Esophagus squamous epithelium (tissue), 5 donors: Measurements from ENCODE around the gene HK3. TPM values are rescaled to one million over a fixed set of nuclear protein-coding genes. Genes with fewer than 3 reads are reported as not detected.

Source experiments
- DNase-seq: peaks from one replicate; lab custom pipeline; 2025; lab: John Stamatoyannopoulos, UW
- H3K27ac ChIP-seq, 4 donors: fragments of 200-600 bp; sonication (generic); one replicate each; pipeline ENCODE4 v1.5.1; 2016 to 2019; ENCODE audit warnings: mild to moderate bottlenecking in 1 of 4
- H3K27me3 ChIP-seq, 4 donors: fragments of 200-600 bp; sonication (generic); 1 replicate in 3 of 4; 2 replicates in 1 of 4; pipeline versions ENCODE4 v1.5.1 to v1.6.0; 2017 to 2021; ENCODE audit warnings: antibody characterized with exemption in 1 of 4
- H3K36me3 ChIP-seq, 3 donors: fragments of 200-600 bp; sonication (generic); one replicate each; pipeline ENCODE4 v1.5.1; 2016 to 2019
- H3K4me1 ChIP-seq, 3 donors: fragments of 200-600 bp; sonication (generic); one replicate each; pipeline ENCODE4 v1.5.1; 2017 to 2019
- H3K4me3 ChIP-seq, 4 donors: fragments of 200-600 bp; sonication (generic); 1 replicate in 3 of 4; 2 replicates in 1 of 4; pipeline ENCODE4 v1.5.1; 2016 to 2019; ENCODE audit warnings: mild to moderate bottlenecking in 2 of 4, moderate library complexity in 1 of 4
- H3K9me3 ChIP-seq, 3 donors: fragments of 200-600 bp; sonication (generic); one replicate each; pipeline ENCODE4 v1.5.1; 2016 to 2019
- POLR2A ChIP-seq, 4 donors: fragments of 450-650 bp; IDR thresholded peaks; one replicate each; pipeline ENCODE4 v1.6.1; 2017; ENCODE audit warnings: antibody characterized with exemption in 4 of 4, mild to moderate bottlenecking in 4 of 4, moderate library complexity in 3 of 4
- WGBS, 2 donors: methylation state at CpG; one replicate each; pipeline ENCODE4 v1.1.5; 2018; 5-methylcytosine and 5-hydroxymethylcytosine counted together
- intact Hi-C: fragments of 100-400 bp; cut with DNase I; formaldehyde crosslinking; loops from one replicate; pipeline ENCODE4 v1.15.0; 2022
- total RNA-seq, 4 donors: library from RNA; depleted of rRNA; stranded (reverse); fragments of >200 nt; gene quantifications; one replicate each; pipeline ENCODE4 v1.1.0, GENCODE V29; 2016
- TF ChIP-seq, protein P1 (sequence below), 6 experiments: fragments of 450-650 bp in 4 of 6; fragments of 200-600 bp in 2 of 6; sonication (generic) in 2 of 6; IDR thresholded peaks; one replicate each; pipeline ENCODE4 v1.5.1; 2016 to 2019; ENCODE audit warnings: antibody characterized with exemption in 6 of 6, mild to moderate bottlenecking in 4 of 6, moderate library complexity in 4 of 6
- donor health status: DM: yes; HTN: yes; CAD: no.

Gene HK3
- total RNA-seq, 4 donors from 2014 or later, result 1.3 to 5.7 (median 2.1) TPM; not detected in 1

DNA sequence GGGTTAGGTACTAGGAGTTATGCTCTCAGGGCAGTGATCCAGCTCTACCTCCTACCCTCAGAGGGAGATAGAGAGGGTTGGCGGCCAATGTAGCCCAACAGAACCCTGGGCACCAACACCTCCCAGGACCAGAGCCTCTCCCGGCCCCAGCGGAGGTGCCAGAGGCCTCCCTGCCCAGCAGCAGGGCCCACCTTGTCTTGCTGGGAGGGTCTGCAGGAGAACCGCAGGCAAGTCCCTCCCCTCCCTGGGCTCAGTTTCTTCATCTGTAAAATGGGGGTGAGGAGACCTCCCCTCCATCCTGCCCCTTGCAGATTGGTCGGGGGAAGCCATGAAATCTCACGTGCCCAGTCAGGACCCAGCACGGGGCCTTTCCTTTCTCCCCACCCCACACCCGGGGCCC lies 34.4 kb downstream of the HK3 start:
- intact Hi-C loops, result no loop called here
- Histone ChIP-seq H3K4me3 (no peak overlapping the region), H3K27ac (no peak overlapping the region), H3K4me1 (no peaks in the 10 kb centered on the region), H3K36me3 (no peaks in the 10 kb centered on the region), H3K27me3 (peaks cover 0 to 99% (median 2%) of the 10 kb centered on the region in 4 donors), H3K9me3 (no peaks in the 10 kb centered on the region)
- no peak for TF ChIP-seq POLR2A (IDR thresholded peaks at IDR 0.05)
- TF ChIP-seq, protein P1, sequence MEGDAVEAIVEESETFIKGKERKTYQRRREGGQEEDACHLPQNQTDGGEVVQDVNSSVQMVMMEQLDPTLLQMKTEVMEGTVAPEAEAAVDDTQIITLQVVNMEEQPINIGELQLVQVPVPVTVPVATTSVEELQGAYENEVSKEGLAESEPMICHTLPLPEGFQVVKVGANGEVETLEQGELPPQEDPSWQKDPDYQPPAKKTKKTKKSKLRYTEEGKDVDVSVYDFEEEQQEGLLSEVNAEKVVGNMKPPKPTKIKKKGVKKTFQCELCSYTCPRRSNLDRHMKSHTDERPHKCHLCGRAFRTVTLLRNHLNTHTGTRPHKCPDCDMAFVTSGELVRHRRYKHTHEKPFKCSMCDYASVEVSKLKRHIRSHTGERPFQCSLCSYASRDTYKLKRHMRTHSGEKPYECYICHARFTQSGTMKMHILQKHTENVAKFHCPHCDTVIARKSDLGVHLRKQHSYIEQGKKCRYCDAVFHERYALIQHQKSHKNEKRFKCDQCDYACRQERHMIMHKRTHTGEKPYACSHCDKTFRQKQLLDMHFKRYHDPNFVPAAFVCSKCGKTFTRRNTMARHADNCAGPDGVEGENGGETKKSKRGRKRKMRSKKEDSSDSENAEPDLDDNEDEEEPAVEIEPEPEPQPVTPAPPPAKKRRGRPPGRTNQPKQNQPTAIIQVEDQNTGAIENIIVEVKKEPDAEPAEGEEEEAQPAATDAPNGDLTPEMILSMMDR (IDR thresholded peaks at IDR 0.05), result no peak
- no peak for DNase-seq
- WGBS, 2 donors, result 83% methylated on average over 1 of the region's 8 CpGs; no CpG with 5 or more reads in 1 of the 2 donors

DNA sequence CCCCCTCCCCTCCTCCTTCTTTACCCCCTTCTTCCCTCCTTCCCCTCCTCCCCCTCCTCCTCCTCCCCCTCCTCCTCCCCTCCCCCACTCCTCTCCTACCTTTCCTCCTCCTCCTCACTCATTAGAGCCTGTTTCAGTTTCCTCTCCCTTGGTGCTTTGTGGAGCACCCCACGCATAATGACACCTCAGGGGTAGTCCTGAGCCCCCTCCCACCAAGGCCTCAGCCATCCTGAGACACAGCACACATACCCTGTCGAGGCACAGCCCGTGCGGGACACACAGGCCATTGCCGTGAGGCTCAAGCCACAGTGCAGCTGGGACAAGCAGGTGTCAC lies 35.4 kb downstream of the HK3 start:
- 60% methylated on average over 3 of the region's 5 CpGs; no CpG with 5 or more reads in 1 of the 2 donors for WGBS, 2 donors
- no peaks in the 10 kb centered on the region for H3K4me1 ChIP-seq
- TF ChIP-seq, protein P1 (IDR thresholded peaks at IDR 0.05), result no peak
- DNase-seq, result no peak
- intact Hi-C loops, result no loop called here
- no peak overlapping the region for H3K4me3 ChIP-seq
- peaks cover 0 to 92% (median 2%) of the 10 kb centered on the region in 4 donors for H3K27me3 ChIP-seq
- no peaks in the 10 kb centered on the region for H3K9me3 ChIP-seq
- H3K36me3 ChIP-seq, result no peaks in the 10 kb centered on the region
- H3K27ac ChIP-seq, result no peak overlapping the region

DNA sequence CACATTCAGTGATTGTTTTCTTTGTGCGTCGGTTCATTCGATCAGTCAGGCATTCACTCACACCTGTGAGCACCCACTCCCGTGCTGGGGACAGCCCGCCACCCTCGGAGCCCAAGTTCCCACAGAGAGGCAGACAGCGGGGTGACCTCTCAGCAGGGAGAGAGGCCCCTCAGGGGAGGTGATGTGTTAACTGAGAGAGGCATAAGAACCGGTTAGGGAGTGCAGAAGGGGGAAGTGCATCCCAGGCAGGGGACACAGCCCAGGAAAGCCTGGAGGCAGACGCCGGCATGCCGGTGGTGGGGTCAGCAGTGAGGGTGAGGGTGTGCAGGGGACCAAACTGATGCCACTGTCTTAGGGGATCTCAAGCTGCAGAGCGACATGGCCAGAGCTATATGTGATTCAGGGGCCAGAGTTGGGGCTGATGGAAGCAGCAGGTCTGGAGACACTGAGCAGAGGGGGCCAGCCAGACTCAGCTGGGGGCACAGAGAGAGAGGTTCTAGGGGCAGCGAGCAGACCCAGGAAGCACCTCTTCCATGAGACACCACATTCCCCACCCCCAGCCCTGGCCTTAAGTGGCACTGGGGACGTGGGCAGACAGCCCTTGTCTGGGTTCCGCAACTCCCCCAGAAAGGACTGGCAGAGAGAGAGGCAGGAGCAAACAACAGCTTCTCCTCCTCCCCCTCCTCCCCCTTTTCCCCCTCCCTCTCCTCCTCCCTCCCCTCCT lies 35.9 kb downstream of the HK3 start:
- 7 to 18% methylated on average over 9 to 12 of the region's 15 CpGs for WGBS, 2 donors
- Histone ChIP-seq H3K27ac (no peak overlapping the region), H3K4me1 (no peaks in the 10 kb centered on the region), H3K36me3 (no peaks in the 10 kb centered on the region), H3K27me3 (peaks cover 0 to 91% (median 2%) of the 10 kb centered on the region in 4 donors), H3K4me3 (no peak overlapping the region), H3K9me3 (no peaks in the 10 kb centered on the region)
- no peak for DNase-seq
- TF ChIP-seq POLR2A (IDR thresholded peaks at IDR 0.05), result no peak
- TF ChIP-seq, protein P1 (IDR thresholded peaks at IDR 0.05), result no peak
- intact Hi-C loops, result no loop called here

DNA sequence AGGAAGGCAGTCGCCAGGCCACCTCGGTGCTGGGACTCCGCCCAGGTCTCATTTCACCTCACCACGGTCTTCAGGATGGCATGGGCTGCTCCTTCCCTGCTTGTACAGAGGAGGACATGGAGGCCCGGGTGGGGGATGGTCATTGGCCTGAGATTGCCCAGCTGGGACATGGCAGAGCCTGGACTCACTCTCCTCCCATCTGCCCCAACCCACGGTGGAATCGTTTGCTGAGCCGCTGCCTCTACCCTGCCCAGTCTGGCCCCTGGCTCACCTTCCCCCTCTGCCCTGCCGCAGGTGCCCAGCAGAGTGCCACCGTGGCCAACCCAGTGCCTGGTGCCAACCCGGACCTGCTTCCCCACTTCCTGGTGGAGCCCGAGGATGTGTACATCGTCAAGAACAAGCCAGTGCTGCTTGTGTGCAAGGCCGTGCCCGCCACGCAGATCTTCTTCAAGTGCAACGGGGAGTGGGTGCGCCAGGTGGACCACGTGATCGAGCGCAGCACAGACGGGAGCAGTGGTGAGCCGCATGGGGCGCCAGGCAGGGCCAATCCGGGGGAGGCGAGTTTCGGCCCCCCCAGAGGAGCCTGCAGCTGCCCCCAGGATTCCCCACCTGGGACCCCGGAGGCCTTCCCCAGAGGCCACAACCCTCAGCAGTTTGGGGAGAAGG lies 36.7 kb downstream of the HK3 start:
- H3K4me1 ChIP-seq, result no peaks in the 10 kb centered on the region
- DNase-seq, result no peak
- H3K4me3 ChIP-seq, result no peak overlapping the region
- TF ChIP-seq, protein P1 (IDR thresholded peaks at IDR 0.05), result no peak
- TF ChIP-seq POLR2A (IDR thresholded peaks at IDR 0.05), result no peak
- no peaks in the 10 kb centered on the region for H3K36me3 ChIP-seq
- intact Hi-C loops, result no loop called here
- H3K27ac ChIP-seq, result no peak overlapping the region
- WGBS, 2 donors, result 39% methylated on average over 3 of the region's 28 CpGs; no CpG with 5 or more reads in 1 of the 2 donors
- no peaks in the 10 kb centered on the region for H3K9me3 ChIP-seq
- H3K27me3 ChIP-seq, result peaks cover 0 to 91% (median 2%) of the 10 kb centered on the region in 4 donors

DNA sequence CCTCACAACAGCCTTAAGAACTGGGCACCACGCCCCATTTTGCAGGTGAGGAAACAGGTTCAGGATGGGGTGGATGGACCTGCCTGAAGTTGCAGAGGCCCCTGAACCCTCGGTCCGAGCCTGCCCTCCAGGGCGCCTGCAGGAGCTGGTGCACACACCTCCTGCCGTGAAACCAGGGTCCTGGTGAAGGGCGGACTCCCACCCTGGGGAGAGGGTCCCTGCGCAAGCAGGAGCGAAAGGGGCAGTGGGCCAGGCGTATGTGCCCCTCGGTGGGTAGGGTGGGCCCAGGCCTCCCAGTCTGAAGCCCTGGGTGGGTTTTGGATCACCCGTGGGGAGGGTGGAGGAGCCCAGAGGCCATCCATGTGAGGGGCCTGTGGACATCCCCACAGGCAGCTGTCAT lies 37.9 kb downstream of the HK3 start:
- no peak for TF ChIP-seq POLR2A (IDR thresholded peaks at IDR 0.05)
- TF ChIP-seq, protein P1 (IDR thresholded peaks at IDR 0.05), result no peak
- Histone ChIP-seq H3K27ac (no peak overlapping the region), H3K4me1 (no peaks in the 10 kb centered on the region), H3K27me3 (peaks cover 0 to 91% (median 2%) of the 10 kb centered on the region in 4 donors), H3K9me3 (no peaks in the 10 kb centered on the region), H3K4me3 (no peak overlapping the region), H3K36me3 (no peaks in the 10 kb centered on the region)
- intact Hi-C loops, result no loop called here
- no peak for DNase-seq
- 81 to 87% methylated on average over 3 to 6 of the region's 11 CpGs for WGBS, 2 donors
